Measurements from ENCODE around the gene HSDL2.
"Not testable (repeated sequence)": the region's sequence is repeated elsewhere in the genome, so short reads cannot be mapped to it uniquely, and the experiment has no call there.

HSDL2 gene

GRCh38 chr9:112503170-112503569, 123.3 kb downstream of the HSDL2 start:
- DNase-seq, result no peak

- DNase-seq, result no peak
Observed at GRCh38 chr9:112505086-112505485, 125.2 kb downstream of the HSDL2 start.

DNA sequence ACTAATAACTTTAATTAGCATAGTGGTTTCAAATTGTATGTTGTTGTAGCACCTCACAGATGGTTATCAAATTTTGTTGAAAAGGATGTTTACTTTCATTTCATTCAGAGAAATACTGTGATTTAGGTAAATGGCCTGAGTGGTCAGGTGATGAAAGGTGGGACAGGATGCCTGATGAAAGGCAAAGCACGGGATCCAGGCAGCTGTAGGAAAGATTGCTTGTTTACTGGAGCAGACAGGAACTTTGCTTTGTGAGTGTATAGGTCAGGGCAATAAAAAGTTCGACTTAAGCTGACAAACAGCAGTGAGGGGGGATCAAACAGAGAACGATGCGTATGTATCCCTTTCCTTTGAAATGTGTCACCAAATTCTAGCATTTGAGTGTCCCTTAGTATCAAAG, 125.7 kb downstream of the HSDL2 start:
- DNase-seq, result no peak

DNA sequence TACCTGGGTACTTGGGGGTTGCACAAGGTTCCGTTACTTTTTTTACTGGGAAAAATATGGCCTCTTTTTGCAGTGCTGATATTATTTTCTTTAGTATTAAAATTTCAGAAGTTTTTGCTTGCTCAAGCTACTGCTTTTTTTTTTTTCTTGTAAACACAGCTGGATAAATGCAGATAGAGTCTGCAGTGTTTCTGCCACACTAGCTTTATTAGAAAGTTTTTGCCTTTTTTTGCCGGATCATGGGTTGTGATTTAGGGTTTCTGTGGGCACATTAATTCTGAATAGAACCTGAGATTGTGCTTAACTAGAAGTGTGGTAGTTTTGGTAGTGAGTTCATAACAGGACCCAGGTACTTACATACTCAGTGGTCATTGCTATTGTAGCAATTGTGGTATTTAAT, 126.7 kb downstream of the HSDL2 start:
- no peak for DNase-seq

GRCh38 chr9:112507001-112507680, 127.2 kb downstream of the HSDL2 start:
- DNase-seq, result no peak

GRCh38 chr9:112508377-112508776, 128.5 kb downstream of the HSDL2 start:
- no peak for DNase-seq

DNA sequence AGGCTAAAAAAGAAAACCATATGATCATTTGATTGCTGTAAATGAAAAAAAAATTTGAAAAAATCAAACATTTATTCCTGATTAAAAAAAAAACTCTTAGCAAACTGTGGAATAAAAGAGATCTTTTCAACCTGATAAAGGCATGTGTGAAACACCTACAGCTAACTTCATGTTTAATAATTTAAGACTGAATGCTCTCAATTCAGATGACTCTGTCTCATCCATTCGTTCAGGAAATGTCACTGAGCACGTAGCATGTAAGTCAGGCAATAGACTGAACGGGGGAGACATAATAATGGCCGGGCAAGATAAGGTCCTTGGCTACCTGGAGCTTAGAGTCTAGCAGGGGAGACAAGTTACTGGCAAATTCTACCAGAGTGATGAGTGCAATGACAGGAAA, 132.5 kb downstream of the HSDL2 start:
- DNase-seq, result not testable (repeated sequence)

- no peak for DNase-seq
Observed at GRCh38 chr9:112516769-112517168, 136.9 kb downstream of the HSDL2 start.

DNA sequence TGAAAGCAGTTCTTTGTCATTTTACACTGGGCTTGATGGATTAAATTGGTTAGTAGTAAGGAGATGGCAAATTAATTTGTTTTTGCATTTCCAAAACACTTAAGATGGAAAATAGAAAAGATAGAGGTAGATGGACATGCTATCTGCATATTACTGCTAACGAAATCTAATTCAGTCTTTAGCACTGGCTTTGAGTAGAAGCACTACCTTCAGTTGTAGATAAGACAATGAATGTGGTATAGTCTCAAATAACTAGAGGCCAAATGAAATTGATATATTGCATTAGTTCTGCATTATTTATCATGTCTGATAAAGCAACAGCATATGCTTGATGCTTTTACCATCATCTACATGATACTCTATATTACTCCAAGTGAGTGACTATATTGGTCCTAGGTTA, 140.2 kb downstream of the HSDL2 start:
- DNase-seq, result no peak

DNA sequence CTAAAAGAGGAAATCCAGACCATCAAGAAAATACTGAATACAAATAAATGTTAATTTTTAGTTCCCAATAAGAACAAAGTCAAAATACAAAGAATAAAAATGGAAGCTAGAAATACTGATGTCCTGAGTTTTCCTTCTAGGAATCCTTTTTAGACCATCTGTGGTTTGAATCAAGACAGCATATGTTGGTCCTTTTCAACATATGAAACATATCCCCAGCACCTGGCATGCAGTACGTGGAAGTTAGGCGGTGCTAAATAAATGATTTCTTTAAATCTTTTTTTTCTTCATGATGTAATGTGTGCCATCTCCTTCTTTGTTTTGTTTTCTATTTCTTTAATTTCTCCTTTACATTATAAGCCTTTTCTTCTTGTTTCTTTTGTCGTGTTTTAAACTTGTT, 140.7 kb downstream of the HSDL2 start:
- DNase-seq, result no peak

Measured in activated effector memory CD4-positive, alpha-beta T cell treated with anti-CD3 and anti-CD28 coated beads, Interleukin-2, amount 50 U/mL, for 16 hours (primary cell).